Neural progenitor cell (in vitro differentiated cells): ENCODE data around the gene HHEX.

Source experiments
- EZH2 ChIP-seq: fragments of 200-600 bp; sonication (generic); IDR thresholded peaks from 2 replicates; pipeline ENCODE4 v1.6.1; 2017; ENCODE audit warnings: antibody characterized with exemption, mild to moderate bottlenecking, moderate library complexity
- EZH2phosphoT487 ChIP-seq: fragments of 200-600 bp; sonication (generic); IDR thresholded peaks from 2 replicates; pipeline ENCODE4 v1.6.1; 2017; ENCODE audit warnings: antibody characterized with exemption
- TF ChIP-seq, protein P1 (sequence below): fragments of 200-600 bp; sonication (generic); IDR thresholded peaks from 2 replicates; pipeline ENCODE4 v1.5.1; 2017; ENCODE audit warnings: antibody characterized with exemption, mild to moderate bottlenecking

DNA sequence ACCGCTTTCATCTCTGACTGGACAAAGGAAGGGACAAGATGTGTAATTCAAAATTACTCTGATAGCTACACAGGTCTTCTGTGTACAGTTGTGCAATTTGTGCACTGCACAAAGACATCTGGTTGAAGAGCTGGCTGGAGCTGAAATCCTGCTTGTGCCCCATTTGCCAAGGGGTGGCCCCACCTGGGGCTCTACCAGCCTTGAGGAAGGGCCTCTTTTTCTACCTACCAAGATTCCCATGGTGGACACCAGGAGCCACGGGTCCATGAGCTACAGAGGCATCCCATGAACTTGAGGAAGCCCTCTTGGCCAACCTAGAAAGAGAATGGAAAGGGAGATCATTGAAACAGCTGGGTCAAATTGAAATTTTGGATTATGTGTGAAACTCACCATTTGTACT is 43.2 kb downstream of the HHEX start:
- TF ChIP-seq, protein P1, sequence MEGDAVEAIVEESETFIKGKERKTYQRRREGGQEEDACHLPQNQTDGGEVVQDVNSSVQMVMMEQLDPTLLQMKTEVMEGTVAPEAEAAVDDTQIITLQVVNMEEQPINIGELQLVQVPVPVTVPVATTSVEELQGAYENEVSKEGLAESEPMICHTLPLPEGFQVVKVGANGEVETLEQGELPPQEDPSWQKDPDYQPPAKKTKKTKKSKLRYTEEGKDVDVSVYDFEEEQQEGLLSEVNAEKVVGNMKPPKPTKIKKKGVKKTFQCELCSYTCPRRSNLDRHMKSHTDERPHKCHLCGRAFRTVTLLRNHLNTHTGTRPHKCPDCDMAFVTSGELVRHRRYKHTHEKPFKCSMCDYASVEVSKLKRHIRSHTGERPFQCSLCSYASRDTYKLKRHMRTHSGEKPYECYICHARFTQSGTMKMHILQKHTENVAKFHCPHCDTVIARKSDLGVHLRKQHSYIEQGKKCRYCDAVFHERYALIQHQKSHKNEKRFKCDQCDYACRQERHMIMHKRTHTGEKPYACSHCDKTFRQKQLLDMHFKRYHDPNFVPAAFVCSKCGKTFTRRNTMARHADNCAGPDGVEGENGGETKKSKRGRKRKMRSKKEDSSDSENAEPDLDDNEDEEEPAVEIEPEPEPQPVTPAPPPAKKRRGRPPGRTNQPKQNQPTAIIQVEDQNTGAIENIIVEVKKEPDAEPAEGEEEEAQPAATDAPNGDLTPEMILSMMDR = no peak
- TF ChIP-seq EZH2 (no peak), EZH2phosphoT487 (no peak)
